GM18502 (cell line): ENCODE results near the gene ATOH7.
"Not testable (repeated sequence)": the region's sequence is repeated elsewhere in the genome, so short reads cannot be mapped to it uniquely, and the experiment has no call there.

ENCODE experiments used
- ATAC-seq: cut with Tn5 transposase; IDR thresholded peaks from one replicate; pipeline ENCODE4 v1.9.1; 2021; ENCODE audit warnings: mild to moderate bottlenecking; ENCODE audit not compliant: unreplicated experiment, poor library complexity

ATOH7 gene

GRCh38 chr10:68231817-68232251, at the start of gene ATOH7:
ATOH7 (minus strand) TSS chr10:68232113; CDS start chr10:68231677, 436 bp downstream.
- no peak for ATAC-seq

- ATAC-seq, result no peak
Observed at GRCh38 chr10:68280758-68281157, 48.8 kb upstream of the ATOH7 start.

- ATAC-seq, result not testable (repeated sequence)
Observed at GRCh38 chr10:68278906-68279753, 47.2 kb upstream of the ATOH7 start.

- ATAC-seq, result not testable (repeated sequence)
Observed at GRCh38 chr10:68277814-68278213, 45.9 kb upstream of the ATOH7 start.

GRCh38 chr10:68276224-68276623, 44.3 kb upstream of the ATOH7 start:
- ATAC-seq, result no peak

- ATAC-seq, result no peak
Observed at GRCh38 chr10:68275600-68276126, 43.8 kb upstream of the ATOH7 start.

GRCh38 chr10:68272833-68273232, 40.9 kb upstream of the ATOH7 start:
- ATAC-seq, result no peak

GRCh38 chr10:68271196-68271882, 39.4 kb upstream of the ATOH7 start:
- no peak for ATAC-seq

GRCh38 chr10:68269562-68270290, 37.8 kb upstream of the ATOH7 start:
- ATAC-seq, result no peak

GRCh38 chr10:68261132-68261856, 29.4 kb upstream of the ATOH7 start:
- ATAC-seq, result no peak

GRCh38 chr10:68253346-68253745, 21.4 kb upstream of the ATOH7 start:
- no peak for ATAC-seq

- ATAC-seq, result peak; percentile 57
Observed at GRCh38 chr10:68251625-68252495, 19.9 kb upstream of the ATOH7 start.

GRCh38 chr10:68251151-68251550, 19.2 kb upstream of the ATOH7 start:
- no peak for ATAC-seq

GRCh38 chr10:68249297-68249696, 17.4 kb upstream of the ATOH7 start:
- no peak for ATAC-seq

GRCh38 chr10:68247931-68248330, 16.0 kb upstream of the ATOH7 start:
- ATAC-seq, result no peak

- not testable (repeated sequence) for ATAC-seq
Observed at GRCh38 chr10:68246397-68246796, 14.5 kb upstream of the ATOH7 start.

GRCh38 chr10:68242051-68242450, 10.1 kb upstream of the ATOH7 start:
- no peak for ATAC-seq

- ATAC-seq, result no peak
Observed at GRCh38 chr10:68239596-68240150, 7.8 kb upstream of the ATOH7 start.

GRCh38 chr10:68239069-68239468, 7.2 kb upstream of the ATOH7 start:
- no peak for ATAC-seq
